T1000 (cell line): ENCODE data around the gene HOXC9.
"Not testable (repeated sequence)": the region's sequence is repeated elsewhere in the genome, so short reads cannot be mapped to it uniquely, and the experiment has no call there.

Experiments
- DNase-seq: peaks from one replicate; lab custom pipeline; 2025; ENCODE audit warnings: mixed read lengths; lab: John Stamatoyannopoulos, UW

The HOXC9 gene

DNA sequence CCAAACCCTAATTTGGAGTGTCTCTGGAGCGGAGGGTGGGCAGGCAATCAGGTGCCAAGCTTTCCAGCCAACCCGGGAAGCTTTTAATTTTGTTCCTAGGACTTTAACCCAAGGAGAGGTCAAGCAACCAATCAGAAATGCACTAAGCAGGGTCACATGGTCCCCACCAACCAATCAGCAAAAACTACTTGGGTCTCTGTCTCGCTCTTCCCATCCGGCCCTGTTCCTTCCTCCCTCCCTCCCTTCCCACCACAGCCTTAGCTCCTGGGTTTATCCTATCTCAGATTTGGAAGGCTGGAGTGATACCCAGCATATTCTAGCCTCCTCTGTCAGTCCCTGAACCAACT is 40.2 kb downstream of the HOXC9 start:
- DNase-seq, result no peak

- no peak for DNase-seq
Observed at GRCh38 chr12:54040648-54041047, 40.7 kb downstream of the HOXC9 start.

GRCh38 chr12:54041097-54041690 is 41.2 kb downstream of the HOXC9 start:
- no peak for DNase-seq

GRCh38 chr12:54042033-54042432 is 42.1 kb downstream of the HOXC9 start:
- DNase-seq, result not testable (repeated sequence)

GRCh38 chr12:54042970-54043853 is 43.3 kb downstream of the HOXC9 start:
- DNase-seq, result no peak

- DNase-seq, result no peak
Observed at GRCh38 chr12:54044425-54045103, 44.6 kb downstream of the HOXC9 start.

- no peak for DNase-seq
Observed at GRCh38 chr12:54045401-54045800, 45.4 kb downstream of the HOXC9 start.

DNA sequence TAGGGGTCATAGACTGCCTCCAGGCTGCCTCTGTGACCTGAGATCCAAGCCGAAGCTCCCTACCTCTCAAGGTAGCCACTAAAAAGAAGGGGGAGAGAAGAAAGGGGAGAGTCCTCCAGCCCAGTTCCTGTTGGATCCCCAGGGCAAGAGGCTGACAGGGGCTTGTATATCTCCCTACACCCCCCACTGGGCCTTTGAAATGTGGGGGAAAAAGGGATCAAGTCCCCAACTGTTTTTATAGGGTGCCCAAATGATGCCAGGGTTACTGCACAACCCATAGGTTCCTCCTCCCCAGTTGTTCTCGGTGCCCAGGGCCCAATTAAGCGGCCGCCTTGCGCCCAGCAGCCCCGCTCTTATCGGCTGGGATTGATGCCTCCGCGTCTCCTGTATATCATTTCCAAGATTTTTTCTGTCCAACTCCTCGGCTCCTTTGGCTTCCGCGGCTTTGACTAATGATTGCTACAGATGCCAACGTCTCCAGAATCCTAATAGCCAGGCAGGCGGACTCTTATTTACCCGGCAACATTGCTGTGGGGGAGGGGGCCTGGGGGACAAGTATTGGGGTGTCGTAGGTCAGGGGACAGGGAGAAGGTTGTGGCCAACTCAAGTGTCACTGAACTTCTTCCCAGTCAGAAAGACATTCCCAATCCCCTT is 46.0 kb downstream of the HOXC9 start:
- no peak for DNase-seq

DNA sequence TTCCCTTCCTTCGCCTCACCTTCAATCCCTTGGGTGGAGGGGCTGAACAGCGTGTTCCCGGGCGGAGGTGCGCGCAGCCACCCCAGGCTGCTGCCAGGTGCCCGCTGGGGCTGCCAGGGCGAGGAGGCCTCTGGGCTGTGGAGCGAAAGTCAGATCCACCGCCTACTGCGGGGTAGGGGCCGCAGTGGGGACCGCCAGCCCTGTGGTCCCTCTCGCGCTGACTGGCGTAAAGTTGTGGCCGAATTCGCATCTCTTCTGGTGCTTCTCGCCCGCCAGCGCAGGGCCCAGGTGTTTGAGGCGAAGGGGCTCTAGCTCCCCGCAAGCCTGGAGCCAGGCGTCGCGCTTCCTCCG is 46.8 kb downstream of the HOXC9 start:
- no peak for DNase-seq

DNA sequence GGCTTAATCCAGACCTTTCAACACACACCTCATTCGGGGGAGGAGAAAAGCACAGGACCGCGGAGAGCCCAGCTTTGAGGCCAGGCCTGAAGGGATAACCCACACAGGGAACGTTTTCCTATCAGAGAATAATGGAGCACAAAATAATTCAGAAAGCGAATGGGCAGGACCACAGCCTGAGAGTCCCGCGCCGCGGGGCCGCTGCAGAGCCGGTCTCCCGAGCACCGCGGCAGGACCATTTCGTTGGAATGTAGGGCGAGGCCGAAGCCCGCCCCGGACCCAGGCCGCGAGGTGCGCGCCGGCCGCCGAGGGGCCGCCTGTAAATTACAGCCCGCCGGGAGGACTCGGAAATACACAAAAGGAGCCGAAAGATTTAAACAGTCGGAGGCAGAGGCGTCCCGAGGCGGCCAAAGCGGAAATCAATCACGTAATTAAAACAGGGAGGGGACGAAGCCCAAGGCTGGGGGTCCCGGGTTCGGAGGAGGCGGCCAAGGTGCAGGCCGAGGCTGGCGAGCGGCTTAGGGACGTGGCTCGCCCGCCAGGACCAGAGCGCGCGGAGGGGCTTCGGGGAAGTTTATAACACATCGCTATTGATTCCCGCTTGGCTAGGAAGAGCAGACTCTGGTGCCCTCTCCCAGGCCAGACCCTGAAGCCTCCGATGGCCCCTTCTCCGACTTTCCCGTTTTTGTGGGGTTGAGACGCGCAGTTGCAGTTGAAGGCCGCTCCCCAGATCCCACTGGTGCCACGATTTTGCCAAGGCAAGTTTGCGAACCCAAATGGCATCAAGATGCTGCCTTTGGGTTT is 47.4 kb downstream of the HOXC9 start:
- DNase-seq, result no peak

- DNase-seq, result no peak
Observed at GRCh38 chr12:54047964-54048303, 48.0 kb downstream of the HOXC9 start.

- DNase-seq, result no peak
Observed at GRCh38 chr12:54048406-54049093, 48.6 kb downstream of the HOXC9 start.

DNA sequence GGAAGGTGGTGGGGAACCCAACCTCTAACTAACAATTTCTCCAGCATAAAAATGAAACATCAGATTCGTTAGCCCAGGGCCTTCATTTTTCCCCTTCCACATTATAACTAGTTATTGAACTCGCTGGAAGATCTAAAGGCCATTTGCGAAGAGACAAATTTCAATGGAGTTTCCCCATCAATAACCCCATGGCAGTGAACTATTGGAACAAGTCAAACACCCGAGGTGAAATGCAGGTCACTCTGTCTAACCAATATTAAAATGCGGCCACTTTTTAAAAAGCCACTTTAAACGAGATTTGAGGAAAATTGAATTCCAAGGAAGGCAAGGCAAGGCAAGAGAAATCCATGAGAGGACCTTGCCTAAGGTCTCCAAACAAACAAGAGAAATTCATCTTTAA is 49.1 kb downstream of the HOXC9 start:
- DNase-seq, result no peak

GRCh38 chr12:54050482-54050810 is 50.5 kb downstream of the HOXC9 start:
- DNase-seq, result no peak

- no peak for DNase-seq
Observed at GRCh38 chr12:54051026-54051842, 51.3 kb downstream of the HOXC9 start.

GRCh38 chr12:54051874-54052437 is 52.0 kb downstream of the HOXC9 start:
- DNase-seq, result no peak

GRCh38 chr12:54052438-54053002 is 52.6 kb downstream of the HOXC9 start:
- no peak for DNase-seq
